GM18858 (cell line): Measurements from ENCODE around the gene LTBR.

Experiments used
- ATAC-seq: cut with Tn5 transposase; IDR thresholded peaks from one replicate; pipeline ENCODE4 v1.9.1; 2021; ENCODE audit not compliant: unreplicated experiment

The LTBR gene

DNA sequence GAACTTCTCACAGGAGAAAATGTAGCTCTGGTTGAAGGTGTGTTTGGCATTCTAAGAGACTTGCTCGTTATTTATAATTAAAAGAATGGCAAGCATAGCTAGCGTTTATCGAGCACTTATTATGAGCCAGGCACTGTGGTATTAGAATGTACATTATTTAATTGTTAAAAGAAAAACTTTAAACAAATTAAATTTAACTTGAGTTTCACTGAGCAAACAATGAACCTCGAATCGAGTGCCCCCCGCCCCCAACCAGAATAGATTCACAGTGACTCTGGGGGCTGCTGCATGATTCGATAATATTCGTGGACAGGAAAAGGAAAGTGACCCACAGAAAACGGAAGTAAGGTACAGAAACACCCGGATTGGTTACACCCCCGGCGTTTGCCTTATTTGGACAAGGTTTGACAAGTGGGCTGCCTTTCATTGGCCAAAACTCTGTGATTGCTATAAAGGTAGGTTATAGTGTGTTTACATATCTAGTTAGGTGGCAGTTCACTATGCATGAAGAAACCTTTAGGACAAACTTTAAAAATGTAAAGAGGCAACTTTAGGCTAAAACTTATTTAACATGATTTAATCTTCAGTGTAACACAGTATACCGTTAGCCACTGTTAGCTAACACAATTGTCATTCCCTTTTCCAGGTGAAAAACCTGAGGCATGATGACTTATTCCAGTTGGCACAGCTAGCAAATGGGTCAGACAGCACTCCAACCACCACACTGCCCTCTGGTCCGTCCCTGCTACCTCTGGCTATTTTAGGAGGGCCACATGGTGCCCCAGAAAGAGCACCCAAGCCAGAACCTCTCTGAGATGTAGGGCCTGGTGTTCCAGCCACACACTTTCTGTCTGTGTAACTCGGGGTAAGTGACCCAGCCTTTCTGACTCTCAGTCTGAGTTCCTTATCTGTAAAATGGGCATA lies 15.7 kb upstream of the LTBR start:
- no peak for ATAC-seq

DNA sequence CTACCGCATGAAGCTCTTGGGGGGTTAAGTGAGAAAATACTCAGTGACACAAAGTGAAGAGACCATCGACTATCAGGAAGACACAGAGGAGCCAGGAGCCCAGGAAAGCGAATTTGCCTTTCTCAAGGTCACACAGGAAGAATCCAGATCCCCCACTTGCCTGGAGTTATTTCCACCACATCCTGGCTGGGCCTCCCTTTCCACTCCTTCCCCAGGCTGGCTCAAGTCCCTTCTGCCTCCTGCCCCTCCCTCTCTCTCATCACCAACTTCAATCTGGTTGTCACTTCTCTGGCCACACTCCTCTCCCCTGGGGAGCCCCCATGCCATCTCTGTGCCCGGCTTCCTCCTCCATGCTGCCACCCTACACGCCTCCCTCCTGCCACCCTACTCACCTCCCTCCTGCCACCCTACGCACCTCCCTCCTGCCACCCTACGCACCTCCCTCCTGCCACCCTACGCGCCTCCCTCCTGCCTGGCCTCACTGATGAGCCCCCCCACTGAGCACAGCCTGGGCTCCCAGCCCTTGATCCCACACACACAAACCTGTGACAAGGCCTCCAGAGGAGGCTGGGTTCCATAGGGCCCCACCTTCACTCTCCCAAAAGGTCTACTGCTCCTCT lies 14.9 kb upstream of the LTBR start:
- ATAC-seq: no peak

DNA sequence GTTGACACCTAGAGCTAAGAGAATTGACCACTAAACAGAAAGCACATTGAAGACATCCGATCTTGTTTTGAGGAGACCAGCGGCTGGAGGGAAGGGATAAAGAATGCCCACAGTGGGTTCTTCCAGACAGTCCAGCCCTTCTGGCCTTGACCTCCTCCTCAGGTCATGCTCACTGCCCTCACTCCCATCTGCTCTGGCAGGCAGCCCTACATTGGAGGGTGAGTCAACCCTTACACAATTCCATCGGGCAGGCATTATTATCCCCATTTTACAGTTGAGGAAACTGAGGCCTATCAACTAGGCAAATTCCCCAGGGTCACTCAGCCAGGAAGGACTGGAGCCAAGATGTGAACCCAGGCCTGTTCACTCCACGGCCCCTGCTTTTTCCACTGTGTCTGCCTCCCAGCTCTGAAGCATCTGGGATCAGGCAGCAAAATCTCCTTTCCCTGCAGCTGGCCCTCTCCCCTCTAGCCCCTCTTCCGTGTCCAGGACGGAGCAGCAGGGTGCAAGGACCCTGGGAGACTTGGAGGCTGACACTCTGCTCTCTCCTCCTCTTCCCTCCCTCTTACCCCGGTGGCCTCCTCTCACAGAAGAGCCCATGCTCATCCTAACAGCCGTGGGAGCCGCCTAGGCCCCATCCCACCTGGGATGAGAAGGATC lies 13.9 kb upstream of the LTBR start:
- no peak for ATAC-seq

DNA sequence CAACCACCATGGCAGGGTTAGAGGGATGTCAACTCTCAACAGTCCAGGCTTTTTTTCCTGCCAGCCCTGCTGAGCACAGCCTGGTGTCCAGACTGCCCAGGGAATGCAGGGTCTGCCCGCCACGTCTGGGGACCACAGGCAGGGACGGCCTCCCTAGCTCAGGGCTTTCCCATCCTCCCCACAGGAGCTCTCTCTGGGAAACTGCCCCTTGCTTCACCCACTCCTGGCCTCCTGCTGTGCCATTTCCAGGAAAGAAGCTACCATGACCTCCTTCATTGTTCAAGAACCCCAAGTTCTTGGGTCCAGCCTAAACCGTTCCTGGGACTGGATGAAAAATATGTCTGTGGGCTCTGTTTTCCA lies 13.4 kb upstream of the LTBR start:
- no peak for ATAC-seq

DNA sequence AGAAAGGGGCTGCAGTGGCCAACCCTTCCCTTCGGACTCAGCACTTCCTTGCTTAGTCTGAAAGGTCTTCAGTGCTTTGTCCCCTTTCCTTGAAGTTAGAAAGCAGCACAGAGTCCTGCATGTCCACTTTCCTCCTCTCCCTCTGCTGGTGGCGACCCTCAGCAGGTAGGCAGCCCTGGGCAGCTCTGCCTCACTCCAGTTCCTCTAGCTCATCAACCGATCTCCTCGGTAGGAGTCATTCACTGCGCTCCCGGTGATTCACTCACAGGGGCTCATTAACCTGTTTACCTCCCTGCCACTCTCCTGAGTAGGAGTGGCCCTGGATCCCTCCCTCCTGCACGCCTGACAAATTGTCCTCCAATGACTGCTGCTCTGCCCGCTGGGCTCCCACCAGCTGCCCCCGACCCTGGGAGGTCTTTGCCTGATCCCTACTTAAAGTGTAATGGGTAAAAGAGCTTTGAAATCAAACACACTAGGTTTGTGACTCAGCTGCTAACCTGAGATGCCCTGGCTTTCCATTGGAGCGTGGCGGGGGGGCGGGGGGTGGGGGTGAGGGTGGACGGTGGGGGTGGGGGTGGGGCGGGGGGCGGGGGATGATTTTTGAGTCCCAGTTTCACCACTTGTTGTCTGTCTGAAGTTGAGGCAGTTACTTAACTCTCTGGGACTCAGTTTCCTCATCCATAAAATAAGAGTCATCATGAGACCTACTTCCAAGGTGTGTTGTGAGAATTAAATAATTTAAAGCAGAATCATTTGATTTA lies 12.8 kb upstream of the LTBR start:
- no peak for ATAC-seq

DNA sequence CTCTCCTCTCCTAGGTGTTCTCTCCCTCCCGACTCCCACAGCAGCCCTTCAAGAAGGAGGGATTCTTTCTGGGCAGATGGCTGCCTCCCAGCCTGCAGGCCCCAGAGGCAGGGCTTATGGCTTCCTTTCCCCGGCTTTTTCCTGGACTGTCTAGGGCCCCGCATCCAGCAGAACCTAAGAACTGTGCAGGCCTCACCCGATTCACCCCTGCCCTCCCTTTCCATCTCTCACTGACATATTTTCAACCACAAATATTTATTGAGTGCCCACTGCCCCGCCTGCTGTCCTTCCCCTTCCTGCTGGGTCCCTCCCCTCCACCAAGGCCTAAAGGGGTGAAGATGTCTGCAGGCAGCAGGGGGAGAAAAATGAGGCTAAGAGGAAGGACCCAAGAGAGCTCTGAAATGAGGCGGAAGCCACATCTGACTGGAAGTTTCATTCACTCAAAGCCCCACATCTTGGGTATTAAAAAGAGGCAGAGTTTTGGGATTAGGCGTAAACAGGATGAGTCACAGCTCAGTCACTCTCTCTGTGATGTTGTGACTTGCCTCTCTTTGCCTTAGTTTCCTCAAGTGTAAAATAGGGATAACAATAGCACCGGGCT lies 11.5 kb upstream of the LTBR start:
- ATAC-seq: no peak

DNA sequence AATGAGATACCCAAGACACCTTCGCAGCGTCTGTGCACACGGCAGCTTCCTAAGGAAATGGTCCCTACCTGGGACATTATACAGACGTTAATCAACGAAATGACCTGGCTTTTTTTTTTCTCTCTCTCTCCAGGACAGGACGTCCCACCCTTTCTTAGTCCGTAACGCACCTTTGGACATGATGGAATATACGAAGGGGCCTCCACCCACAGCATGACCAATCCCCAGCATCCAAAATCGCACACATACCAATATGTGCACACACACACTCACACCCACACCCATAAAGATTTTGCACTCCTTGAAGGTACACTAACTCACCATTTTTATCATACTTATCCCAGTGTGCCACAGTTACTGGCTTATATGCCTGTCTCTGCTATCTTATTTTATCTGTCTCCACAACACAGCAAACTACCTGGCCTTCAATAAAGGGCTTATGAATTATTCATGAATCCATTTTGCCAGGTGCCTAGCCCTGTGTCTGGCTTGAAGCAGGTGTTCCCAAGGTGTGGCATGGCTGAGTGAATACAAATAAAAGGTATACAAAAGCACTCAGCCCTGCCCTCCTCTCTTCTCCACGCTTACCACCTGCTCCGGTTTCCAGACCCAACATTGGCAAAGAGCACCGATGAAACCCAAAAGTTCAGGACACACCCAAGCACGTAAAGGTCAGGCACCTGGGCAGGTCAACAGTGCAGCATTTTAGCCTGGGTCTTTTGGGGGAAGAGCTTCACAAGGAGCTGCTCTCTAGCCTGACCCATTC lies 10.8 kb upstream of the LTBR start:
- ATAC-seq: no peak

DNA sequence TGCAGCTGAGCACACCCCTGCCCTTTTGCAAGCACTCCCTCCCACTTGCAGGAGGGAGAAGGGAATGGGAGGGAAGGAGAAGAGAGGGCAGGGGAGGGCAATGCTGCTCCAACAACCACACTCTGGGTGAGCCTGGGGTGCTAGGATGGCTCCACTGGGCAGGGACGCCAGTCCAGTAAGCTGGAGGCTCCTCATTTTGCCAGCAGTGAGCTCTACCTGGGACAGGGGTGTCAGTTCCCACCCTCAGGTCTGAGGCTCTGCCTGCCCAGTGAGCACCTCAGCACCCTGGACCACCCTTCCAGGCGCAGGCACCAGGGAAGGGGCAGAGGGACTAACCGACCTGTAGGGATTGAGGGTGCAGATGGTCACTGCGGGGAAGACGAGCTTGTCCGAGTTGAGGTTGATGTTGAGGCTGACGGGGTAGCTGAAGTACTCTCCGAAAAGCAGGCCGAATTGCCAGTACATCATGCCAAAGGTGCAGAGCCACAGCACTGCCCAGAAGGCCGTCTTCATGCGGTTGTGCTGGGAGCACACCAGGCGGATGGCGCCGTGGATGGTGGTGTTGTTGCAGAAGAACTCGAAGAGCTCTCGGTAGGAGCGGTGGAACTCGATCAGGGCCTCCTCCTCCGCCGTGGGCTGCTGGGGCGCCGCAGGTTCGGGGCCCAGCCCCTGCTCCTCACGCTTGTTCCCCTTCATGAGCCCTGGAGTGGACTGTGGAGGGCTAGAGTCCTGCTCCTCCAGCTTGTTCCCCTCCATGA lies 9.8 kb upstream of the LTBR start:
- no peak for ATAC-seq

DNA sequence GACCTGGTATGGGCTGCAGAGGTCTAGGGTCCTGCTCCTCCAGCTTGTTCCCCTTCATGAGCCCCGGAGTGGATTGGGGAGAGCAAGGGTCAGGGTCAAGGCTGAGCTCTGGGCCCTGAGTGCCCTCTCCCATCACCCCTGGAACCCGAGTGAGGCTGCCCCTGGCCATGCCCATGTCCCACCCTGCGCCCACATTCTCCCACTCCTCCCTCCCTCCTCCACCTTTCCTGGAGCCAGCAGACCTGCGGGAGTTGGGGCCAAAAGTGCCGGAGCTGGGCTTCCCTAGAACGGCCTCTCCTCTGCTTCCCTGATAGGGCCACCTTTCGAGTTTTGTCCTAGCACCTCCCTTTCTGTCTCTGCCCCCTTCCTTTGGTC lies 9.2 kb upstream of the LTBR start:
- no peak for ATAC-seq

DNA sequence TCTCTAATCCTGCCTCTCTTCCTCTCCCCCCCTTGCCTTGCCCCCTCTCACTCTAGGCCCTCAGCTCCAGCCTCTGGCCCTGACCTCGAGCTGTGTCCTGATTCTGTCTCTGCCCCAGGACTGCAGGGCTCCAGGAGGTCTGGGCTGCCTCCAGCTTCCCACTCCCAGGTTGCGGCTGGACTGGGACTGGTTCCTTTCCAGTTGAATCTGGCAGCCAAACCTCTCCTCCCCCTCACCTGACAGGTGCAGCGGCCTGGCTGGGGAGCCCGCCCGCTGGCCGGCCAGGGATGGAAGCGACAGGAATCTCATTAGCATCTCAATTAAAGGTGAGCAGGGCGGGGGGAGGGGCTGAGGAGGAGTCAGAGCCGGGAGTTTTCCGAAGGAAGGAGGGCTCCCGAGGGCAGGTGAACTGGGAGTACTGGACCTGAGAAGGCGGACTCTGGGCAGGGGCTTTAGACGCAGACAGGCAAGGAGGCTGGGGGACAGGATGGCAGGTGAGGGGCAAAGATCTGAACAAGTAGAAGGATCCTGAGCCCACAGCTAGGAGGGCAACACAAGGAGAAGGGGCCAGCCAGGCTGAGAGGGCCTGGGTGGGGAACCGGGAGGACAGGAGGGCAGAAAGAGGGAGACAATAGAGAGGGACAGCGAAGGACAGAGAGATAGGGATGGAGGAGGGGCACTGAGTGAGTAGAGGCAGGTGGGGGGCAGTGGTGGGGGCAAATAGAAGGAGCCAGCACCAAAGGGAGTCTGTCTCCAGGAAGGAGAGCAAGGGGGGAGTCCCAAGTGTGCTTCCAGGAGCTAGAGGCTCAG lies 8.5 kb upstream of the LTBR start, which contains the start of gene SCNN1A:
TSS of gene SCNN1A (minus strand) at position 295 of the 810 bp plus-strand sequence. CDS start 780 bp downstream, outside the sequence.
- ATAC-seq: no peak

DNA sequence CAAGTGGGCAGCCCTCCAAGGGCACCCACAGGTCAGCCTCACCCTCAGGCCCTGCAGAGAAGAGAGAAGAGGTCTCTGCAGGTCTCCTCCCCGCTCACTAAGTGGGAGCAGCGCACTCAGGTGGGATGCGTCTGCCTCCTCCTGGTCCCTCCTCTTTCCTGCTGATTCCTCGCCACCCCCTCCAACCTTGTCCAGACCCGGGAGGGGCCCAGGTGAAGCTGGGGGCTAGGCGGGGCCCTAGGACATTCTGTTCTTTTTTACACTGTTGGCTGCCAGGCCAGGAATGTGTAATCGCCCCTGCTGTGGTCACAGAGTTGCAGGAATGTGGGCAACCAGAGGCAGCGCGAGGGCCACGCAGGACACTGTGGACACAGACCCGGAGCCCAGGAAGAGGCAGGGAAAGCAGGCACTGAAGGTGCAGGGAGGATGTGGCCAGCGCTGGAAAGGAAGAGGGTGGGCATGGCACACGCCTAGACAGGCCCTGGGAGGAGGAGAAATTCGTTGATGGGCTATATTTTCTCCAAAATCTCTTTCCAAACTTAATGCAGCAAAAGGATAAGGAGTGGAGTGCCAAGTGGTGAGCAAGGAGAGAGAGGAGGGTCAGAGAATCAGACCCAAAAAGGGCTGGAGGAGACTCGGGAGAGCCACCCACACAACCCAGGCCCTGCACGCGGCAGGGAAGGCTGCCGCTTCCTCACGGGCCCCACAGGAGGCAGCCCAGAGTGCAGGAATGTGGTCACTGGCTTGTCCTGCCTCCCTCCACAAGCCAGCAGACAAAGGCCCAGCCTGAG lies 7.7 kb upstream of the LTBR start:
- no peak for ATAC-seq

DNA sequence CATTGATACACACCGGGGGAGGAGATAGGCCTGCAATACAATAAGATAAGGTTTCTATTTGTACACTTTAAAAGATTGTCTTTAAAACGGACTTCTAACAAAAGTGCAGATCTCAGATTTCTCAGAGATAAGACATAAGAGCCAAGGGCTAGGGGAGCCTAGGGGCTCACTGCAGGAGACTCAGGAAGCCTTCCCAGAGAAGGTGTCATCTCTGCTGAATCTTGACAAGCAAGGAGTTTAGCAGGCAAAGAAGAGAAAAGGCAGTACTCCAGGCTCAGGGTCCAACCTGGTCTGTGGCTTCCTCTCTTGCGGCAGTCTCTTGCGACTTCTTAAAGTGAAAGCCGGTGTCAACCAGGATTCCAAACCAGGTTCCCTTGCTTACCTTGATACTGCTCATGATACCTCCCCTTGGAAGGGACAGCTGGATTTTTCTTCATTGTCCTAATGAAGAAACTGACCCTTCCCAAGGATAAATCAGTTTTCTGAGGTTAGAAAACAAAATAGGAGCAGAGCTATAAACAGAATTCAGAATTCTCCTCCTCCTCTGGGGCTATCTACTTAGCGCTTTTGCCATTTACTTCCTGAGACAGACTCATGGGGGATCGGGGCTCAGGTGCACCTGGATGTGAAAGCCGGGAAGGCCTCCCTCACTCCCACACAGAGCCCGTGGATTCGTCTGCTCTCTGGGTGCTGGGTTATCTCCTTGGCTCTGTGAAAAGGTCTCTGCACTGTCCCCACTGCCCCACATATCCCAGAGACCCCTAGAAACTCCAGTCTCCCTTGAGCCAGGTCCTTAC lies 6.9 kb upstream of the LTBR start:
- ATAC-seq: no peak

DNA sequence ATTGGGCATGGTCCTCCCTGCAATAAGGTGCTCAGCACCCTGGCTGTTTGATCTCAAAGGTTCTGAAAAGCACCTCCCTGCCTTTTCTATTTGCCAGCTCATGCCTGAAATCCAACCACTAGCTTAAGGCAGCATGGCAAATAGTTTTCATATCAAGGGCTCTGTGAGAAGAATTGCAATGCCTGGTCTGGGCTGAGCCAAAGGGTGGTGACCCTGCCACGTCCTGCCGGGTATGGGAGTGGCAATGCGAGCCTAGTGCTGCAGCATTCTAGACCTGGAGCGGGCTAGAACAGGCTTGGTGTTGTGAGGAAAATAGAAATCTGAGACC lies 6.3 kb upstream of the LTBR start:
- ATAC-seq: no peak

DNA sequence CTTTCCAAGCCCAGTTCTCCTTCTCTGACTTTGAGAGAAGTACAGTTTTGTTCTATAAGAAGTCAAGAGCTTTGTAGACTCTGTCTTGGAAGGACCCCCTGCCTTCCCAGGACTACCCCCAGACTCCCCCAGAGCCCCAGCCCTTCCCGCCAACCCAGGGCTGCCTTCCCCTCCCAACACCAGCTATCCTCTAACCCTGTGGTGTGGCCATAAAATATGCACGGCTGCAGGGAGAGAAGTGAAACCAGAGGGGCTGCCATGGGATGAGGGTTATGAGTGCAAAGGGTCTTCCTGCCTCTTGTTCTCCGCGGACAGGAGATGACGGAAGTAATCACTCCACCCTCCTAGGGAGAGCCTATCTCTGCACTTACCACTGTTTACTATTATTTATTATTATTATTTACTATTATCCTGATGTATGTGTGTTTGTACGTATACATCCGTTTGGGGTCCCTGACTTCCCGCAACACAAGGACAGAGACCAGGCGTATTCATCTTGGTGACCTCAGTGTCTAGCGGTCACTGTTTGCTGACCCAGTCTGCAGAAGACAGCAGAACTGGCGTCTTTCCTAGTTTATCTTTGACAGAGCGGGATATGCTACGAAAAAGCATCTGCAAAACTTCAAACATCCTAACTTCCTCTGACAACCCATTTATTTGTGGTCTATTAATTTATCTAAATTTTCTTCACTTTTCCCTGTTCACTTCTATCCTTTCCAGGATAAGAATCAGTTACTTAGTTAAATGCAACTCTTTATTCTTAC lies 5.1 kb upstream of the LTBR start:
- no peak for ATAC-seq

DNA sequence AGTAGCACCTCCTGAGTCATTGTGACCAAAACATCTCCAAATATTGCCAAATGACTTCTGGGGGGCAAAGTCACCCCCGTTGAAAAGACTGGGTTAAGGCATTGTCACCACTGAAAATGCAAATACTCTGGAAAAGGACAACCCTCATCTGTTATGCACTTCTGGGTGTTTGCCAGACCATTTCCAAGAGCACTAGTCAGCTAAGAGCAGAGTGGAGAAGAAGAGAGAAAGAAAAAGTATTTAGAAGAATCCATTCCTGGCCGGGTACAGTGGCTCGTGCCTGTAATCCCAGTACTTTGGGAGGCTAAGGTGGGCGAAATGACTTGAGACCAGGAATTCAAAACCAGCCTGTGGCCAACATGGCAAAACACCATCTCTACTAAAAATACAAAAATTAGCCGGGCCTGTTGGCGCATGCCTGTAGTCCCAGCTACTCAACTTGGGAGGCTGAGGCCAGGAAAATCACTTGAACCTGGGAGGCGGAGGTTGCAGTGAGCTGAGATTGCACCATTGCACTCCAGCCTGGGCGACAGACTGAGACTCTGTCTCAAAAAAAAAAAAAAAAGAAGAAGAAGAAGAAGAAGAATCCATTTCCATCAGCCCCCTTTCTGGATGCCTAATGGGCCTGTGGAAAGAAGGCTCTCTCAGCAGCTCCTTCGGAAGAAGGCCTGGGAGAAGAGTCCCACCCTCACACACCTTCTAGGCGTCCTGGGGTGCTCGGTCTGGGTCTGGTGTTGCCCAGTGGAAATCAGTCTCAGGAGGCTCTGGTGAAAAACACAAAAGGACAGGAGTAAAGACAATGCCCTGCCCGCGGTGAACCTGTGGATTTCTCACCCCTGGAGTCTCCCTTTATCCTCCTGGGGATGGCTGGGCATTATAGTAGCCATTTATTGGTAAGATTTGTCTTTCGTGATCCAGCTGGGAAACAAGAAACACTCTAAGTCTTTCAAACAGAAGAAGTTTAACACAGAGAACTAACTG lies 3.5 kb upstream of the LTBR start:
- ATAC-seq: no peak
